H1 (cell line): Measurements from ENCODE around the gene NEURL1. TPM values are rescaled to one million over a fixed set of nuclear protein-coding genes. Genes with fewer than 3 reads are reported as not detected.
"Not testable (repeated sequence)": the region's sequence is repeated elsewhere in the genome, so short reads cannot be mapped to it uniquely, and the experiment has no call there.

Experiments used
- CTCF ChIA-PET: fragments of 300-600 bp; sonication (Branson Sonifier 250); formaldehyde crosslinking; loops from one replicate; lab custom pipeline; 2021; ENCODE audit not compliant: partially characterized antibody; lab: Charles Lee
- POLR2A ChIA-PET: fragments of 300-600 bp; sonication (Branson Sonifier 250); formaldehyde crosslinking; loops from one replicate; lab custom pipeline; 2021; ENCODE audit warnings: inconsistent platforms; ENCODE audit not compliant: partially characterized antibody; lab: Charles Lee
- DNase-seq, 2 experiments: peaks; one replicate each; pipeline versions ENCODE4 v3.0.0 to v3.0.0-alpha.2; 2010 to 2022; ENCODE audit warnings: low spot score in 2 of 2, low read depth in 1 of 2, mixed read lengths in 1 of 2
- FAIRE-seq: peaks from 2 replicates; lab custom pipeline; 2011; peaks lifted over from hg19 to GRCh38; lab: Jason Lieb, UNC
- H2AFZ ChIP-seq: 2 replicates; pipeline ENCODE4 v1.8.1; 2012; ENCODE audit warnings: low read length, inconsistent platforms
- H2AK5ac ChIP-seq: 2 replicates; pipeline ENCODE4 v1.6.1; 2013; ENCODE audit warnings: low read depth, low read length
- H2BK120ac ChIP-seq: replicated peaks from 2 replicates; pipeline ENCODE3; 2013; ENCODE audit warnings: low read depth, low read length, inconsistent platforms
- H2BK12ac ChIP-seq: 2 replicates; pipeline ENCODE4 v1.6.1; 2013; ENCODE audit warnings: low read depth, low read length
- H2BK15ac ChIP-seq: 2 replicates; pipeline ENCODE4 v1.6.1; 2013; ENCODE audit warnings: low read length
- H2BK20ac ChIP-seq: 2 replicates; pipeline ENCODE4 v1.6.1; 2013; ENCODE audit warnings: low read length
- H2BK5ac ChIP-seq: 2 replicates; pipeline ENCODE4 v1.6.1; 2013; ENCODE audit warnings: low read depth, low read length
- H3K14ac ChIP-seq: 2 replicates; pipeline ENCODE4 v1.6.1; 2013; ENCODE audit warnings: inconsistent platforms; ENCODE audit not compliant: insufficient read length
- H3K18ac ChIP-seq: 2 replicates; pipeline ENCODE4 v1.6.1; 2013; ENCODE audit warnings: low read length; ENCODE audit errors: extremely low read depth
- H3K23ac ChIP-seq: 2 replicates; pipeline ENCODE4 v1.6.1; 2013; ENCODE audit warnings: inconsistent platforms; ENCODE audit not compliant: insufficient read length
- H3K23me2 ChIP-seq: 2 replicates; pipeline ENCODE4 v1.6.1; 2013; ENCODE audit warnings: low read depth, low read length
- H3K27ac ChIP-seq: 2 replicates; pipeline ENCODE4 v1.6.1; 2011; ENCODE audit warnings: low read depth, low read length, inconsistent platforms
- H3K27me3 ChIP-seq, 4 experiments: replicated peaks in 1 of 4; 1 replicate in 1 of 4; 2 replicates in 3 of 4; pipeline versions ENCODE4 v1.6.1 to v1.8.1; 2011 to 2013; ENCODE audit warnings: low read length in 3 of 4, mild to moderate bottlenecking in 3 of 4, inconsistent platforms in 2 of 4, mixed read lengths in 2 of 4, moderate library complexity in 1 of 4; ENCODE audit not compliant: control insufficient read depth in 3 of 4, insufficient read depth in 3 of 4; ENCODE audit errors: extremely low read depth in 1 of 4
- H3K36me3 ChIP-seq, 4 experiments: 2 replicates each; pipeline versions ENCODE4 v1.6.1 to v1.8.1; 2011 to 2013; ENCODE audit warnings: mild to moderate bottlenecking in 4 of 4, low read length in 3 of 4, moderate library complexity in 2 of 4, control low read depth in 1 of 4, inconsistent platforms in 1 of 4; ENCODE audit not compliant: insufficient read depth in 4 of 4, control insufficient read depth in 2 of 4
- H3K4ac ChIP-seq: replicated peaks from 2 replicates; pipeline ENCODE3; 2013; ENCODE audit warnings: low read length, low read depth, mixed read lengths, inconsistent platforms; ENCODE audit not compliant: insufficient read length
- H3K4me1 ChIP-seq, 4 experiments: replicated peaks in 1 of 4; 1 replicate in 1 of 4; 2 replicates in 3 of 4; pipeline versions ENCODE4 v1.6.1 to v1.8.1; 2011 to 2013; ENCODE audit warnings: low read length in 3 of 4, inconsistent platforms in 2 of 4, mixed read lengths in 1 of 4; ENCODE audit not compliant: insufficient read depth in 4 of 4, control insufficient read depth in 3 of 4
- H3K4me2 ChIP-seq, 2 experiments: 2 replicates each; pipeline versions ENCODE4 v1.6.1 to v1.8.1; 2011 to 2013; ENCODE audit warnings: low read depth in 2 of 2, low read length in 2 of 2, control low read depth in 1 of 2, inconsistent platforms in 1 of 2, mild to moderate bottlenecking in 1 of 2; ENCODE audit not compliant: insufficient read depth in 1 of 2
- H3K4me3 ChIP-seq, 4 experiments: fragments of 200-600, 300-600 bp in 1 of 4; sonication (generic), shearing (Covaris generic), sonication (Bioruptor Twin) in 1 of 4; 2 replicates each; pipeline versions ENCODE4 v1.5.1 to v1.8.1; 2011 to 2016; ENCODE audit warnings: low read length in 4 of 4, low read depth in 3 of 4, control low read depth in 2 of 4, inconsistent platforms in 2 of 4, mild to moderate bottlenecking in 2 of 4, mixed read lengths in 1 of 4, moderate library complexity in 1 of 4; ENCODE audit not compliant: insufficient read depth in 2 of 4; ENCODE audit errors: extremely low read depth in 1 of 4
- H3K56ac ChIP-seq: replicated peaks from 2 replicates; pipeline ENCODE3; 2013; ENCODE audit warnings: low read depth, mild to moderate bottlenecking, mixed read lengths, low read length, inconsistent platforms; ENCODE audit not compliant: insufficient read length
- H3K79me1 ChIP-seq: 2 replicates; pipeline ENCODE4 v1.6.1; 2013; ENCODE audit warnings: low read depth, low read length, control low read depth
- H3K79me2 ChIP-seq, 2 experiments: 2 replicates each; pipeline versions ENCODE4 v1.6.1 to v1.8.1; 2012 to 2013; ENCODE audit warnings: low read length in 2 of 2, mild to moderate bottlenecking in 2 of 2, inconsistent platforms in 1 of 2; ENCODE audit not compliant: insufficient read depth in 2 of 2, control insufficient read depth in 1 of 2
- H3K9ac ChIP-seq, 4 experiments: replicated peaks in 1 of 4; 1 replicate in 1 of 4; 2 replicates in 3 of 4; pipeline versions ENCODE4 v1.6.1 to v1.8.1; 2011 to 2013; ENCODE audit warnings: low read depth in 3 of 4, low read length in 3 of 4, control low read depth in 2 of 4, mild to moderate bottlenecking in 2 of 4, moderate library complexity in 2 of 4, inconsistent platforms in 1 of 4; ENCODE audit errors: extremely low read depth in 1 of 4
- H3K9me3 ChIP-seq, 2 experiments: 2 replicates each; pipeline versions ENCODE4 v1.6.1 to v1.8.1; 2012 to 2013; ENCODE audit warnings: mild to moderate bottlenecking in 2 of 2, moderate library complexity in 2 of 2, control low read depth in 1 of 2, inconsistent platforms in 1 of 2, low read depth in 1 of 2, low read length in 1 of 2, mixed read lengths in 1 of 2; ENCODE audit not compliant: insufficient read depth in 2 of 2
- H4K20me1 ChIP-seq, 2 experiments: replicated peaks in 1 of 2; 2 replicates each; pipeline versions ENCODE3 to v1.8.1; 2011 to 2013; ENCODE audit warnings: inconsistent platforms in 2 of 2, low read length in 2 of 2, mild to moderate bottlenecking in 1 of 2; ENCODE audit not compliant: insufficient read depth in 2 of 2, control insufficient read depth in 1 of 2
- H4K5ac ChIP-seq: 2 replicates; pipeline ENCODE4 v1.6.1; 2013; ENCODE audit warnings: low read length, low read depth, mixed read lengths, inconsistent platforms; ENCODE audit not compliant: insufficient read length
- H4K8ac ChIP-seq: 2 replicates; pipeline ENCODE4 v1.8.0; 2013; ENCODE audit warnings: mild to moderate bottlenecking, moderate library complexity, low read length, inconsistent platforms; ENCODE audit not compliant: insufficient read depth; ENCODE audit errors: extremely low read depth
- H4K91ac ChIP-seq: replicated peaks from 2 replicates; pipeline ENCODE3; 2013; ENCODE audit warnings: low read length, mixed read lengths, inconsistent platforms; ENCODE audit not compliant: insufficient read length
- whole genome bisulfite sequencing, 2 experiments: shearing (Covaris generic) in 1 of 2; methylation state at CpG; one replicate each; pipeline versions ENCODE4 v1.1.6 to v1.1.7; 2013 to 2015; ENCODE audit warnings: low lambda C conversion rate in 2 of 2, mixed read lengths in 2 of 2, inconsistent platforms in 1 of 2, low coverage in 1 of 2, missing lambda C conversion rate in 1 of 2; ENCODE audit not compliant: insufficient replicate concordance in 2 of 2, insufficient coverage in 1 of 2, insufficient read length in 1 of 2; ENCODE audit errors: extremely low coverage in 1 of 2, missing lambda C conversion rate in 1 of 2; 5-methylcytosine and 5-hydroxymethylcytosine counted together
- polyA plus RNA-seq, 7 experiments: library from polyadenylated mRNA; depleted of rRNA in 3 of 7; stranded (reverse) in 5 of 7; unstranded in 2 of 7; fragments of >200 nt in 5 of 7; fragments of 200-250 nt in 2 of 7; gene quantifications; 1 replicate in 5 of 7; 2 replicates in 1 of 7; 4 replicates in 1 of 7; pipeline versions ENCODE4 v1.2.1 to v1.2.3, GENCODE V29; 2011 to 2013; ENCODE audit warnings: missing spikeins in 2 of 7, mixed read lengths in 2 of 7
- total RNA-seq: library from RNA; stranded (reverse); fragmentation: NEBNext Ultra II Directional; extraction: Animal tissue kit (Norgen Biotek cat#: 25700); gene quantifications from 2 replicates; pipeline ENCODE4 v1.2.1, GENCODE V29; 2021

The NEURL1 gene
- total and polyA plus RNA-seq, 2 of the 8 experiments (the other 6 are each of a cell fraction or from before 2014, with no cell fraction given), result 0.54 to 0.58 TPM

DNA sequence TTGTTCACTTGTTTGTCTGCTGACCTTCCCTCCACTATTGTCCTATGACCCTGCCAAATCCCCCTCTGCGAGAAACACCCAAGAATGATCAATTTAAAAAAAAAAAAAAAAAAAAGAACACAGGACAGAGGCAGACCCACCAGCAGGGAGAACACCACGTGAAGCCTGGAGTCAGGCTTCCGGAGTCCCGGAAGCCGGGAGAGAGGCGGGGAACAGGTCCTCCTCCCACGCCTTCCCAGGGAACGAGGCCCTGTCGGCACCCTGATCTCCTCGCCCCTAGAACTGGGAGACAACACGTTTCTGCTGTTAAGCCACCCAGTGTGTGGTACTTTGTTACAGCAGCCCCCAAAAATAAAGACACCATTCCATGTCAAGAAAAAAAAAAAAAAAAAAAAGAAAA, 114.6 kb downstream of the NEURL1 start:
- H3K36me3 ChIP-seq, H2BK20ac ChIP-seq, H3K27me3 ChIP-seq, H3K18ac ChIP-seq, FAIRE-seq, H3K4me3 ChIP-seq, H4K5ac ChIP-seq, H3K4ac ChIP-seq, H3K79me2 ChIP-seq, H3K27ac ChIP-seq, H2BK5ac ChIP-seq, H4K8ac ChIP-seq, H2AFZ ChIP-seq, H3K9ac ChIP-seq, H3K14ac ChIP-seq, H4K20me1 ChIP-seq, H3K23me2 ChIP-seq, H3K79me1 ChIP-seq, H3K4me2 ChIP-seq, H3K23ac ChIP-seq, H2BK15ac ChIP-seq, H2AK5ac ChIP-seq, H2BK12ac ChIP-seq, POLR2A ChIA-PET, DNase-seq, H3K4me1 ChIP-seq, H3K56ac ChIP-seq, H3K9me3 ChIP-seq, H4K91ac ChIP-seq, H2BK120ac ChIP-seq: not testable (repeated sequence)
- CTCF ChIA-PET, result interaction anchor here (8.0 kb wide), 1 partner anchor 77 kb away, joined by 91 read pairs; no protein-coding TSS in a partner anchor
- WGBS, 2 experiments, result 87% methylated on average over 10 of the region's 11 CpGs; no CpG with 5 or more reads in 1 of the 2 experiments
